ENCODE data around the gene SNX3.

SNX3 gene

GRCh38 chr6:108203189-108204112 is 57.4 kb downstream of the SNX3 start:
- DNase-seq (ENCODE audit: low read depth): no peak

DNA sequence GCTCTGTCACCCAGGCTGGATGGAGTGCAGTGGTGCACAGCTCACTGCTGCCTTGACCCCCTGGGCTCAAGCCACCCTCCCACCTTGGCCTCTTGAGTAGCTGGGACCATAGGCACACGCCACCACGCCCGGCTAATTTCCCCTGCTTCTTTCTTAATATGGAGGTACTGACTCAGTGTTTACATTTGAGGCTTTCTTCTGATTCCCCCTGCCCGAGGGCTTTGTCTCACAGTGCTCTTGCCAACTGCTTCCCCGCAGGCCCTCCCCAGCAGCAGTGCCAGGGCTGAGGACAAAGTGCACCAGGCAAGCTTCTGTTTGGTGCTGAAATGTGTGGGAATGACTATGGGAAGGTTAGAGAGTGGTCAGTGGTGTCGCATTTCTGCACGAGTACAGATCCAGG is 60.2 kb downstream of the SNX3 start:
- DNase-seq (ENCODE audit: low read depth): no peak

DNA sequence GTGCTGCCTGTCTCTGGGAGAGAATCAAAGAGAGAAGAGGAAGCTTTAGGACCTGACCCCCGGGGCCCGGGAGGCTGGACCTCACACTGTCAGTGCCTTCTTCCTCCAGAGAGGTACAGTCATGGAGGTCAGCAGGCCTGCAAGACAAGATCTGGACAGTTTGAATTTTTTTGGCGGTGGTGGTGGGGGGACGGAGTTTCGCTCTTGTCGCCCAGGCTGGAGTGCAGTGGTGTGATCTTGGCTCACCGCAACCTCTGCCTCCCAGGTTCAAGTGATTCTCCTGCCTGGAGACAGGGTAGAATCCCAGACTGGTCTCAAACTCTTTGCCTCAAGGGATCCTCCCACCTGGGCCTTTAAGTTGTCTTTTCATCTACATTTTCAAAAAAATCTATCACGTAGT is 60.7 kb downstream of the SNX3 start:
- DNase-seq (ENCODE audit: low read depth): no peak

- DNase-seq (ENCODE audit: low read depth): no peak
Observed at GRCh38 chr6:108198761-108199498, 61.9 kb downstream of the SNX3 start.

- no peak for DNase-seq (ENCODE audit: low read depth)
Observed at GRCh38 chr6:108195209-108195608, 65.6 kb downstream of the SNX3 start.

GRCh38 chr6:108194503-108194902 is 66.3 kb downstream of the SNX3 start:
- no peak for DNase-seq (ENCODE audit: low read depth)

- no peak for DNase-seq (ENCODE audit: low read depth)
Observed at GRCh38 chr6:108193835-108194234, 67.0 kb downstream of the SNX3 start.

DNA sequence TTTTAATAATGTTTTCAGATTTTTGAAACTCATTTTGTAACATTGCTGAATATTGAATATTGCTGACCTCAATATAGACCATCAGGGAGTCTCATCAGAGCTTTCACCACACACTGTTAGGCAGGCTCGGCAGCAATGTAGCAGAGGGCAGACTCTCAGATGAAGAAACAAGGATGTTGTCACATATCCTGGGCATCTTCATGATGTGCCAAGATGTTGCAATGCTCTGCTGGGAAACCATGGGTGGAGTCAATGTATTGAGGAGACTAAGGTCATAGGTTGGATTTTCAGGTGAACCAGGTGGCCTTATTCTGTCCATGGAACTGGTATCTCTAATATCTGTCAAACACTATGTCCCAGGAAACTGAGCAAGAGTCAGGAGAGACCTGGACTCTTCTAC is 67.7 kb downstream of the SNX3 start:
- DNase-seq (ENCODE audit: low read depth): no peak

GRCh38 chr6:108187519-108187918 is 73.3 kb downstream of the SNX3 start:
- no peak for DNase-seq (ENCODE audit: low read depth)

DNA sequence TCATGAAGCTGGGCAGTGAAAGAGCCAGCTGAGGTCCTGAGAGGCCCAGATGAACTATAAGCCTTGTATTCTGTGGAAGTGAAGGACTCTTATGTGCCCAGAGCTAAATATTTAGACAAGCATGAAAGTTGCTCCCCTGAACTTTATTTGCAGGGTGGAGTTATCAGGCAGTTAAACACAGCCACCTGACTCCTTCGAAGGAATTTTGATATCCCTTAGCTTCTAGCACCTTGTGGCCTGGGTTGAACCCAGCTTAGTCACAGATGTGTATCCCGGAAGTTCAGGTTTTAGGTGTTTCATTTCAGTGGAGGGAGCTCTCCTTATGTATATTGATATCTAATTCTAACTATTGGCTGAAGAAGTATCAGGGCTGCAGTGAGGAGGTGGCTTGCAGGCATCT is 74.6 kb downstream of the SNX3 start:
- no peak for DNase-seq (ENCODE audit: low read depth)

GRCh38 chr6:108180776-108181175 is 80.1 kb downstream of the SNX3 start:
- no peak for DNase-seq (ENCODE audit: low read depth)

DNA sequence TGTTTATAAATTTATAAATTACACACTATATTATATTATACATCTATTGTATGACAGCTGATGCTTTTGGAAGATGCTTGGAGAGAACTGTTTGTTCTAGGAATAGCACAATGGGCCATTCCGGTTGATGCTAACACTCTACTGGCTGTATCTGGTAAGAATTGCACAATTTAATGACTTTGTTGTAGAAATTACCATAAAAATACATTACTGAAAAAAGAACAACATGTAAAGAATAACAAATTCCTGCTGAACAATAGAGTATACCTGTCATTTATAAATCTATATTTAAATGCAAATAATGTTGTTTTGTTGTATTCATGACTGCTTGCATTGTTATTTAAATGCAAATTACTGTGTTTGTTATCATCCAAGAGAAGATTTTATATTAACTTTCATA is 80.6 kb downstream of the SNX3 start:
- DNase-seq (ENCODE audit: low read depth): no peak

- DNase-seq (ENCODE audit: low read depth): no peak
Observed at GRCh38 chr6:108179741-108180140, 81.1 kb downstream of the SNX3 start.

- no peak for DNase-seq (ENCODE audit: low read depth)
Observed at GRCh38 chr6:108176281-108177089, 84.4 kb downstream of the SNX3 start.

DNA sequence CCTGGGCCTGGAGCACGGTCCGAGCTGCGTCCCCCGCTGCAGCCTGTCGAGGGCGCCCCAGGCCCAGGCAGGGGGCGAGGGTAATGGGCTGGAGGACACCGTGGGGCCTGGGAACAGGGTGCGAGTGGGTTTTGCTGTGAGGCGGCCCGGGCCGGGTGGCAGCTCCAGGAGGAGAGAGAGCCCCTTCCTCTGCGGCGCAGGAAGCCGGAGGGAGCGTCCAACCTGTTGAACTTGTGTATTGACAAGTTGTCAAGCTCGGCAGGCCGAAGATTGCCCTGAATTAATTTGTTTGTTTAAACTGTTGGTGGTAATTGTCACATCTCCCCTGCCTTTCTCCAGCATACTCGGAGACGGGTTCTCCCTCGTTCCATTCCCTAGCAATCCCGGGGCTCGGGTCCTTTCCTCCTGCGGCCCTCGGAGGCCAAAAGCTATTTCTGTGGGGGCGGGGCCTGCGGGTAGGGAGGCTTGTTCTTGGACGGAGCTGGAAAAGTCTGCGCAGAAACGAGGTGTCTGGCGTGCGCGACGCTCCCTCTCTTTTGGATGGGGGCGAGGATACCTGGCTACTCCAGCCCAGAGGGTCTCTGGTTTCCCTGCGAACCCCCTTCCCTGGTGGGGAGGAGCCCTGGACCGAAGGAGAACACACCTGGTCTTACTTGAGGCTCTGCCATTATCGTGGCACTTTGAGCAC is 85.1 kb downstream of the SNX3 start:
- DNase-seq (ENCODE audit: low read depth): no peak

GRCh38 chr6:108175176-108175591 is 85.7 kb downstream of the SNX3 start:
- DNase-seq (ENCODE audit: low read depth): no peak

GRCh38 chr6:108174371-108175175 is 86.3 kb downstream of the SNX3 start:
- DNase-seq (ENCODE audit: low read depth): no peak

GRCh38 chr6:108171918-108172516 is 88.8 kb downstream of the SNX3 start:
- no peak for DNase-seq (ENCODE audit: low read depth)

DNA sequence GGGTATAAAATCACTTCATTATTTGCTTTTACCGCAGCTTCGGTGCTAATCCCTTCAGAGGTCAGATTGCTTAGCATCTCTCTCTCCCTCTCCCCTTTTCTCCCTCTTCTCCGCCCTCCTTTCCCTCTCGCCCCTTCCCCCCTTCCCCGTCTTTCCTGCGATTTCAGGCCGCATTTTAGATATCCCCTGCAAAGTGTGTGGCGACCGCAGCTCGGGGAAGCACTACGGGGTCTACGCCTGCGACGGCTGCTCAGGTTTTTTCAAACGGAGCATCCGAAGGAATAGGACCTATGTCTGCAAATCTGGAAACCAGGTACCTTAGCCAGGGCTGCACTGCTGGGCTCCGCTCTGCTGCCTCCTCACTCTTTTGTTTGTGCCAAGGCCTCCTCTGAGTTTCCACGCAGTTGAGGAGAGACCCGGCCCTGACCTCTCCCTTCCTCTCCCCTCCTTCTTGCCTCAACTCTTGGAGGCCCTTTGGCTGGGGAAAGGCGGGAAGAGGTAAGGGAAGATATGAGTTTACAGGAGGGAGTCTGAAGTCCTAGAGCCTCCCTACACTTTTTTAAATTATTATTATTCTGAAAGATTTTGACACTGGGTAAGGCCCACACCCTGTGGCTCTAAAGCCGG is 89.4 kb downstream of the SNX3 start:
- no peak for DNase-seq (ENCODE audit: low read depth)

Measured in activated T-cell treated with anti-CD3 and anti-CD28 coated beads for 1 hour (primary cell).